ENCODE measurements around the gene SYNPR.

SYNPR gene

GRCh38 chr3:63395960-63396359 is 117.9 kb downstream of the SYNPR start:
- H3K27me3 ChIP-seq (ENCODE audit: control insufficient read depth, insufficient read depth, low read length), result no peaks in the 10 kb centered on the region
- no peak overlapping the region for H3K9ac ChIP-seq (ENCODE audit: low read length)
- no peaks in the 10 kb centered on the region for H3K36me3 ChIP-seq (ENCODE audit: control insufficient read depth, insufficient read depth, low read length)
- no peaks in the 10 kb centered on the region for H3K4me1 ChIP-seq (ENCODE audit: control insufficient read depth, insufficient read depth, low read length)
- H3K4me3 ChIP-seq (ENCODE audit: low read length), result no peak overlapping the region
- no peak overlapping the region for H3K27ac ChIP-seq (ENCODE audit: low read depth, low read length)

GRCh38 chr3:63400246-63400860 is 122.2 kb downstream of the SYNPR start:
- Histone ChIP-seq H3K4me1 (ENCODE audit: control insufficient read depth, insufficient read depth, low read length) (no peaks in the 10 kb centered on the region), H3K36me3 (ENCODE audit: control insufficient read depth, insufficient read depth, low read length) (no peaks in the 10 kb centered on the region), H3K9ac (ENCODE audit: low read length) (no peak overlapping the region), H3K27me3 (ENCODE audit: control insufficient read depth, insufficient read depth, low read length) (no peaks in the 10 kb centered on the region), H3K27ac (ENCODE audit: low read depth, low read length) (no peak overlapping the region), H3K4me3 (ENCODE audit: low read length) (no peak overlapping the region)

- no peak overlapping the region for H3K9ac ChIP-seq (ENCODE audit: low read length)
- H3K27ac ChIP-seq (ENCODE audit: low read depth, low read length), result no peak overlapping the region
- H3K4me3 ChIP-seq (ENCODE audit: low read length), result no peak overlapping the region
- H3K36me3 ChIP-seq (ENCODE audit: control insufficient read depth, insufficient read depth, low read length), result no peaks in the 10 kb centered on the region
- H3K27me3 ChIP-seq (ENCODE audit: control insufficient read depth, insufficient read depth, low read length), result no peaks in the 10 kb centered on the region
- no peaks in the 10 kb centered on the region for H3K4me1 ChIP-seq (ENCODE audit: control insufficient read depth, insufficient read depth, low read length)
Observed at GRCh38 chr3:63405882-63406281, 127.8 kb downstream of the SYNPR start.

DNA sequence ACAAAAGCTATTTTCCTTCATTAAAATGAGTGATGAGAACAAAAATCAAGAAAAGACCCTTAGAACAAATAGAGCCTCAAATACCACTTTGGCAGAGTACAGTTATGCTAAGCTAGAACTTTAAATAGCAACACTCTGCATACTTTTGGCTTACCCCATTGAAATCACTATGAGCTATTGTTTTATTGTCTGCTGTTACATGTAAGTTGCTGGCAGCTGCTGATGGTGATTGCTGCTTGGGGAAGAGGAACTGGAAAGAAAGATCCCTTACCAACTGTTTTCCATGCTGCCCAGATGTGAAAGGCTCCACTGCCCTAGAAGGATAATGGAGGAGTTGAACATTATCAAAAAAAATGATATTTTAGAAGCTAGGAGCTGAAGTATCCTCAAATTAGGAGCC is 135.4 kb downstream of the SYNPR start:
- H3K4me3 ChIP-seq (ENCODE audit: low read length), result no peak overlapping the region
- H3K27ac ChIP-seq (ENCODE audit: low read depth, low read length), result no peak overlapping the region
- H3K36me3 ChIP-seq (ENCODE audit: control insufficient read depth, insufficient read depth, low read length), result no peaks in the 10 kb centered on the region
- H3K4me1 ChIP-seq (ENCODE audit: control insufficient read depth, insufficient read depth, low read length), result no peaks in the 10 kb centered on the region
- H3K9ac ChIP-seq (ENCODE audit: low read length), result no peak overlapping the region
- H3K27me3 ChIP-seq (ENCODE audit: control insufficient read depth, insufficient read depth, low read length), result no peaks in the 10 kb centered on the region

- Histone ChIP-seq H3K4me1 (ENCODE audit: control insufficient read depth, insufficient read depth, low read length) (no peaks in the 10 kb centered on the region), H3K9ac (ENCODE audit: low read length) (no peak overlapping the region), H3K27me3 (ENCODE audit: control insufficient read depth, insufficient read depth, low read length) (no peaks in the 10 kb centered on the region), H3K36me3 (ENCODE audit: control insufficient read depth, insufficient read depth, low read length) (no peaks in the 10 kb centered on the region), H3K4me3 (ENCODE audit: low read length) (no peak overlapping the region), H3K27ac (ENCODE audit: low read depth, low read length) (no peak overlapping the region)
Observed at GRCh38 chr3:63414607-63415006, 136.5 kb downstream of the SYNPR start.

DNA sequence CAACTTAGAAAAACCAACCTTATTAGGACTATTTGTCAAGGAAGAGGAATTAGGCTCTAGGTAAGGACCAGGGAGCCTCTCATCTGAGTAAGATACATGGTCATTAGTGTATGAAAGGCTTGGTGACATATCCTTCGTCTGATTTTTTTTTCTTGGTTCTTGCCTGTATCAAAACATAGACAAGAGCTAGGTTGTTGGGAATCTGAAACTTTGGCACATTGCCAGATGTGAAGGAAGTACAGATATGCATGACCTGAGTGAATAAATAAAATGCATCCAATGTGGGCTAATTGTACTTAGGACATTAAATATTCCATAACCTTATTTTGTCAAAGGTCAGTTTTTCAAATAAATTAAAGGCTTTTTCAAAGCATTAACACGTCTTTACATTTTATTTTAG is 151.8 kb downstream of the SYNPR start:
- H3K4me1 ChIP-seq (ENCODE audit: control insufficient read depth, insufficient read depth, low read length), result no peaks in the 10 kb centered on the region
- H3K4me3 ChIP-seq (ENCODE audit: low read length), result no peak overlapping the region
- no peaks in the 10 kb centered on the region for H3K27me3 ChIP-seq (ENCODE audit: control insufficient read depth, insufficient read depth, low read length)
- H3K27ac ChIP-seq (ENCODE audit: low read depth, low read length), result no peak overlapping the region
- no peak overlapping the region for H3K9ac ChIP-seq (ENCODE audit: low read length)
- no peaks in the 10 kb centered on the region for H3K36me3 ChIP-seq (ENCODE audit: control insufficient read depth, insufficient read depth, low read length)

- H3K36me3 ChIP-seq (ENCODE audit: control insufficient read depth, insufficient read depth, low read length), result no peaks in the 10 kb centered on the region
Observed at GRCh38 chr3:63430875-63431274, 152.8 kb downstream of the SYNPR start.

DNA sequence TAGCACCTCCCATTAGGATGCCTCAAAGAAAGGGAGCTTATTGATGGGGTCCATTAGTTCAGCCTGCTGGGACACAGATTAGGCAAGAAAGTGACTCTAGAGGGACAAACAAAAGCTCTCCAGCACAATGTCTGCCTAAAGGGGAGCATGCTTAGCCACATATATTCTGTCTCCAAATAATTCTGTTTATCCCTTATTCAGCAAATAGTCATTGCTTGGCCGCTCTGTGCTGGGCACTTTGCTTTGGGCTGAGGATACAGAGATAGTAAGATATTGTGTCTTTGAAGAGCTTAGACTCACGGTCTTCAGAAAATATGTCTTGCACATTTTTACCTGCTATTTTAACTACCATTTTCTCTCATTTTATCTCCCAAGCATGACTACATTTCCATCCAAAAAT is 159.8 kb downstream of the SYNPR start:
- H3K4me3 ChIP-seq (ENCODE audit: low read length), result no peak overlapping the region
- no peak overlapping the region for H3K27ac ChIP-seq (ENCODE audit: low read depth, low read length)
- H3K4me1 ChIP-seq (ENCODE audit: control insufficient read depth, insufficient read depth, low read length), result no peaks in the 10 kb centered on the region

More at GRCh38 chr3:63430875-63431274, 152.8 kb downstream of the SYNPR start:
- Histone ChIP-seq H3K4me1 (ENCODE audit: control insufficient read depth, insufficient read depth, low read length) (no peaks in the 10 kb centered on the region), H3K27ac (ENCODE audit: low read depth, low read length) (no peak overlapping the region), H3K4me3 (ENCODE audit: low read length) (no peak overlapping the region), H3K9ac (ENCODE audit: low read length) (no peak overlapping the region), H3K27me3 (ENCODE audit: control insufficient read depth, insufficient read depth, low read length) (no peaks in the 10 kb centered on the region)

DNA sequence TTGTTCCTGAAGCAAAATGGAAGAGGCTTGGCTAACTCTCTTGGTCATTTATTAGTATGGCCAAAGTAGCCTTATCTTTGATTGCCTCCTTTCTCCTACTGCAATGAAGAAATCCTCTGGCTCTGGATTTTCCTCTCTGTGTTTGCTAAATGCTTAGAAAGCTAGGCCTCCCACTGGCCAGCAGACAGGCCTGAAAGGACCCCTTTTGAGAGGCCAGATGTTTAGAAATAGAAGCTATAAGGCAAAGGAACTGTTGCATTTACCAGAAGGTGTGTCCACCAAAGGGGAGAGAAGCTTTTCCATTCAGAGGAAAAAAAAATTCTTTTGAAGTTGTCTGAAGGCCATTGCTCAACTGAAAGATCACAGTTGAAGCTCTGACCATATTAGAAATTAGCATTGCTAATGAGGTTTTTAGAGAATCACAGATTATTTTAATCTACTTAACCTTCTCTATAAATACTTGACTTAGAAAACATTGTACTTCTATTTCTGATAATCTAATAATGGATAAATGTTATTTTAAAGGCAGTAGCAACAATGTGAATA is 160.8 kb downstream of the SYNPR start:
- Histone ChIP-seq H3K4me1 (ENCODE audit: control insufficient read depth, insufficient read depth, low read length) (no peaks in the 10 kb centered on the region), H3K9ac (ENCODE audit: low read length) (no peak overlapping the region), H3K36me3 (ENCODE audit: control insufficient read depth, insufficient read depth, low read length) (no peaks in the 10 kb centered on the region), H3K27ac (ENCODE audit: low read depth, low read length) (no peak overlapping the region), H3K27me3 (ENCODE audit: control insufficient read depth, insufficient read depth, low read length) (no peaks in the 10 kb centered on the region), H3K4me3 (ENCODE audit: low read length) (no peak overlapping the region)

More for the DNA sequence above, 159.8 kb downstream of the SYNPR start:
- H3K27me3 ChIP-seq (ENCODE audit: control insufficient read depth, insufficient read depth, low read length), result no peaks in the 10 kb centered on the region
- H3K36me3 ChIP-seq (ENCODE audit: control insufficient read depth, insufficient read depth, low read length), result no peaks in the 10 kb centered on the region
- no peak overlapping the region for H3K9ac ChIP-seq (ENCODE audit: low read length)

DNA sequence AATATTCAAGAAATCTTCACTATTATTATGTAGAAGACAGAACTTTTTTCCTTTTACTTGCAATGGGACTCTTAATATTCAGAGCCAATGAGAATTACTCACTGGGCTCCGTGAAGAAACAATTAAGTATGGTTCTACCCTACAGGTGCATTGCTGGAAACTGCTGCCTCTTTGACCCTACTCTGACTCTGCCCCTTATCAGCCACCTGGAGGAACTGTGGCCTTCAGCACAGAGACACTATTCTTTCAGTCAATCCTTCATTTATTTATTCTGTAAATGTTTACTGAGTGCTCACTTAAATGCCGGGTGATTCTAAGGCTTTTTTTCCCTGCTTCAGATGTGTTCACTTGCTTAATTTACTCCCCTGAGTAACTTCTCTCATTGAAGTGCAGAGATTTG is 163.2 kb downstream of the SYNPR start:
- Histone ChIP-seq H3K9ac (ENCODE audit: low read length) (no peak overlapping the region), H3K27ac (ENCODE audit: low read depth, low read length) (no peak overlapping the region), H3K36me3 (ENCODE audit: control insufficient read depth, insufficient read depth, low read length) (no peaks in the 10 kb centered on the region), H3K27me3 (ENCODE audit: control insufficient read depth, insufficient read depth, low read length) (no peaks in the 10 kb centered on the region), H3K4me3 (ENCODE audit: low read length) (no peak overlapping the region), H3K4me1 (ENCODE audit: control insufficient read depth, insufficient read depth, low read length) (no peaks in the 10 kb centered on the region)

DNA sequence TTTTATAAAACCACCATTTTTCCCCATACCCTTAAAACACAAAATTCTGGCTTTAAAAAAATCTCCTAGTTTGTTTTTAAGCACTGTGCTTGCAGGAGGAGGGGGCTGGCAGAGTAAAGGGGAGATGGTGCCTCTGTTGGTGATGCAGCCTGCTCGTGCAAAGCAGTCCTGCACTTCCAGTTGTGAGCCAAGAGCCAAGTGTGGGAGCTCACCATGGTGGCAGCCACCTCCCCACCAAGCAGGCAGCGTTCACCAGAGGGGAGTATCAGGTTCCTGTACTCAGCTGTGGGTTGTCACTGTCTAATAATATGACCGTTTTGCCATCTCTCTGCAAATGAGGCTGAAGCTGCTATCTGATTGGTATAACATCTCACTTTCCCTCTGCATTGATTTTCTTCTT is 164.8 kb downstream of the SYNPR start:
- no peaks in the 10 kb centered on the region for H3K36me3 ChIP-seq (ENCODE audit: control insufficient read depth, insufficient read depth, low read length)
- no peaks in the 10 kb centered on the region for H3K27me3 ChIP-seq (ENCODE audit: control insufficient read depth, insufficient read depth, low read length)
- H3K9ac ChIP-seq (ENCODE audit: low read length), result no peak overlapping the region
- H3K27ac ChIP-seq (ENCODE audit: low read depth, low read length), result no peak overlapping the region
- no peaks in the 10 kb centered on the region for H3K4me1 ChIP-seq (ENCODE audit: control insufficient read depth, insufficient read depth, low read length)
- no peak overlapping the region for H3K4me3 ChIP-seq (ENCODE audit: low read length)

GRCh38 chr3:63450023-63450422 is 171.9 kb downstream of the SYNPR start:
- Histone ChIP-seq H3K36me3 (ENCODE audit: control insufficient read depth, insufficient read depth, low read length) (no peaks in the 10 kb centered on the region), H3K27me3 (ENCODE audit: control insufficient read depth, insufficient read depth, low read length) (no peaks in the 10 kb centered on the region), H3K9ac (ENCODE audit: low read length) (no peak overlapping the region), H3K27ac (ENCODE audit: low read depth, low read length) (no peak overlapping the region), H3K4me1 (ENCODE audit: control insufficient read depth, insufficient read depth, low read length) (no peaks in the 10 kb centered on the region), H3K4me3 (ENCODE audit: low read length) (no peak overlapping the region)

DNA sequence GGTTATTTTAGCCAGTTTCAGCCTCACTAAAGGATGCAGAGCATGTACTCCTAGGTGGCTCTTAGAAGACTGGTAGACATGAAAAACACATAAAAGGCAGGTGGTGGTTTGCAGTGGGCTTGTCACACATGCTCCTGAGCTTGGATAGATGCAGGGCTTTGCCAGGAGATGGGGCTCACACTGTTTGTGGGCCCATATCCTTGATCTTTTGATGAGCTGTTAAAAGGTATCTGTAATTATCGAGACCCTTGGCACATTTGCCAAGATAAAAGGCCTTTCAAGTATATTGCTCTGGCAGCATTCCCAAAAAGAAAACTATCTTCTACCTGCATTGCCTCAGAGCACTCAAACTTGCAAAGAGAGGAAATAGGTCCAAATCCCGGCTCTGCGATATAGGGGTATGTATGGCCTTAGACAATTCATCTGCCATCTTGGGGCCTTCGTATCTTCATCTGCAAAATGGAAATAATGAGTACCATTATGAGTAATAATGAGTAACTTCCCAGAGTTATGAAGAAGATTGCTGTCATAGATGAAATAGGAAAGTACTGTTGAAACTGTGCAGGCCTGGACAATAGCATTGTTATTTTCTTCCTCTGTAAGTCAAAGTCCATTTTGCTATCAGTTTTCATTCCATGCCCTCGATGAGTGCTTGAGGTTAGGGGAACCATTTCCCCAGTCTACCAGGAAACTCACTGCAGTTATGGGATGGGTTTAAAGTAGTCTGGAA is 172.7 kb downstream of the SYNPR start:
- Histone ChIP-seq H3K4me3 (ENCODE audit: low read length) (no peak overlapping the region), H3K27me3 (ENCODE audit: control insufficient read depth, insufficient read depth, low read length) (no peaks in the 10 kb centered on the region), H3K9ac (ENCODE audit: low read length) (no peak overlapping the region), H3K4me1 (ENCODE audit: control insufficient read depth, insufficient read depth, low read length) (no peaks in the 10 kb centered on the region), H3K36me3 (ENCODE audit: control insufficient read depth, insufficient read depth, low read length) (no peaks in the 10 kb centered on the region), H3K27ac (ENCODE audit: low read depth, low read length) (no peak overlapping the region)
